Endothelial cell of umbilical vein (primary cell): Measurements from ENCODE around the gene ADH1B. TPM values are rescaled to one million over a fixed set of nuclear protein-coding genes. Genes with fewer than 3 reads are reported as not detected.

Source experiments
- BruUV-seq: library from RNA; stranded (reverse); fragments of 400-500 nt; replicated peaks from 2 replicates; lab custom pipeline; 2021; lab: Mats Ljungman, UMichigan
- CTCF ChIA-PET: fragments of 300-600, 350-600 bp; sonication (Branson Sonifier 250); formaldehyde crosslinking; loops from one replicate; lab custom pipeline; 2021; ENCODE audit warnings: antibody characterized with exemption, inconsistent platforms; lab: Charles Lee
- POLR2A ChIA-PET: fragments of 300-600, 350-600 bp; sonication (Branson Sonifier 250); formaldehyde crosslinking; loops from one replicate; lab custom pipeline; 2021; ENCODE audit warnings: antibody characterized with exemption, inconsistent platforms; lab: Charles Lee
- DNase-seq: peaks from one replicate; pipeline ENCODE4 v3.0.0-alpha.2; 2011; ENCODE audit warnings: low read depth, low spot score
- FAIRE-seq: peaks from 2 replicates; lab custom pipeline; 2011; peaks lifted over from hg19 to GRCh38; lab: Jason Lieb, UNC
- H2AFZ ChIP-seq: 2 replicates; pipeline ENCODE4 v1.6.0; 2012; ENCODE audit warnings: low read depth, low read length, control low read depth, inconsistent platforms
- H3K27ac ChIP-seq: 2 replicates; pipeline ENCODE4 v1.5.1; 2011; ENCODE audit warnings: low read depth, mild to moderate bottlenecking, control low read depth, low read length, moderate library complexity; ENCODE audit not compliant: insufficient read depth
- H3K27me3 ChIP-seq, 2 experiments: 2 replicates each; pipeline versions ENCODE4 v1.6.0 to v1.6.1; 2011; ENCODE audit warnings: low read length in 2 of 2, mixed read lengths in 1 of 2; ENCODE audit not compliant: control insufficient read depth in 2 of 2, insufficient read depth in 2 of 2
- H3K36me3 ChIP-seq, 2 experiments: 2 replicates in 1 of 2; 3 replicates in 1 of 2; pipeline ENCODE4 v1.5.1; 2011; ENCODE audit warnings: low read length in 2 of 2, mild to moderate bottlenecking in 1 of 2, moderate library complexity in 1 of 2; ENCODE audit not compliant: control insufficient read depth in 2 of 2, insufficient read depth in 2 of 2; ENCODE audit errors: extremely low read depth in 1 of 2
- H3K4me1 ChIP-seq: 3 replicates; pipeline ENCODE4 v1.5.1; 2011; ENCODE audit warnings: mild to moderate bottlenecking, low read length; ENCODE audit not compliant: control insufficient read depth, insufficient read depth; ENCODE audit errors: extremely low read depth
- H3K4me2 ChIP-seq: 2 replicates; pipeline ENCODE4 v1.6.1; 2011; ENCODE audit warnings: low read length, control low read depth, mixed read lengths; ENCODE audit not compliant: insufficient read depth
- H3K4me3 ChIP-seq, 3 experiments: fragments of 200-600 bp in 1 of 3; sonication (generic), shearing (Covaris generic) in 1 of 3; replicated peaks in 1 of 3; 2 replicates each; pipeline ENCODE4 v1.5.1; 2011 to 2016; ENCODE audit warnings: control low read depth in 3 of 3, low read length in 3 of 3, mild to moderate bottlenecking in 2 of 3, inconsistent platforms in 1 of 3, low read depth in 1 of 3, moderate library complexity in 1 of 3; ENCODE audit not compliant: insufficient read depth in 1 of 3
- H3K79me2 ChIP-seq: 2 replicates; pipeline ENCODE4 v1.6.0; 2012; ENCODE audit warnings: low read length, inconsistent platforms; ENCODE audit not compliant: control insufficient read depth, insufficient read depth
- H3K9ac ChIP-seq: replicated peaks from 2 replicates; pipeline ENCODE3; 2011; ENCODE audit warnings: low read length, control low read depth; ENCODE audit not compliant: insufficient read depth; ENCODE audit errors: extremely low read depth
- H3K9me1 ChIP-seq: replicated peaks from 3 replicates; pipeline ENCODE4 v1.6.0; 2011; ENCODE audit warnings: mild to moderate bottlenecking, low read length; ENCODE audit not compliant: control insufficient read depth, insufficient read depth; ENCODE audit errors: extremely low read depth
- H3K9me3 ChIP-seq: replicated peaks from 2 replicates; pipeline ENCODE4 v1.5.1; 2012; ENCODE audit warnings: low read length, inconsistent platforms; ENCODE audit not compliant: control insufficient read depth, insufficient read depth
- H4K20me1 ChIP-seq: replicated peaks from 2 replicates; pipeline ENCODE3; 2011; ENCODE audit warnings: mild to moderate bottlenecking, low read length; ENCODE audit not compliant: control insufficient read depth, insufficient read depth; ENCODE audit errors: extremely low read depth
- EZH2 ChIP-seq: IDR thresholded peaks from 2 replicates; pipeline ENCODE4 v1.6.1; 2012; ENCODE audit warnings: borderline replicate concordance, low read depth, mild to moderate bottlenecking, moderate library complexity, low read length, inconsistent platforms; ENCODE audit not compliant: severe bottlenecking
- FOS ChIP-seq: IDR thresholded peaks from 2 replicates; pipeline ENCODE4 v1.6.1; 2011; ENCODE audit warnings: mild to moderate bottlenecking, low read length, moderate library complexity, borderline replicate concordance; ENCODE audit not compliant: insufficient read depth
- GATA2 ChIP-seq: IDR thresholded peaks from 2 replicates; pipeline ENCODE4 v1.7.0; 2011; ENCODE audit warnings: low read depth, mild to moderate bottlenecking, moderate library complexity, mixed read lengths, low read length; ENCODE audit not compliant: insufficient read length, insufficient read depth
- JUN ChIP-seq: IDR thresholded peaks from 2 replicates; pipeline ENCODE4 v1.6.1; 2011; ENCODE audit warnings: borderline replicate concordance, low read depth; ENCODE audit not compliant: insufficient read length, insufficient read depth
- MYC ChIP-seq: IDR thresholded peaks from one replicate; pipeline ENCODE4 v1.6.1; 2011; ENCODE audit warnings: mild to moderate bottlenecking, low read depth, low read length
- POLR2A ChIP-seq: IDR thresholded peaks from 2 replicates; pipeline ENCODE4 v1.6.1; 2012; ENCODE audit warnings: low read depth, mild to moderate bottlenecking, control low read depth, low read length
- POLR2AphosphoS5 ChIP-seq: IDR thresholded peaks from 2 replicates; pipeline ENCODE4 v1.6.1; 2012; ENCODE audit warnings: low read depth, mild to moderate bottlenecking, control low read depth, low read length, moderate library complexity; ENCODE audit not compliant: insufficient read depth
- dilution Hi-C: fragments of 300-500 bp; cut with MboI; formaldehyde crosslinking; loops from one replicate; pipeline ENCODE4 v1.15.0; 2019; ENCODE audit warnings: low sequenced_read_pairs; ENCODE audit not compliant: extremely low pct_ligation_motif_present
- intact Hi-C: fragments of 100-400 bp; cut with micrococcal nuclease; formaldehyde crosslinking; loops from one replicate; pipeline ENCODE4 v1.10.0; 2022
- polyA plus RNA-seq, 4 experiments: library from polyadenylated mRNA; depleted of rRNA in 3 of 4; stranded (reverse) in 3 of 4; unstranded in 1 of 4; fragments of >200 nt; gene quantifications; 2 replicates each; pipeline versions ENCODE4 v1.2.1 to v1.2.3, GENCODE V29; 2011 to 2012; ENCODE audit warnings: missing spikeins in 1 of 4
- total RNA-seq: library from RNA; stranded (reverse); gene quantifications from 2 replicates; pipeline ENCODE4 v1.2.3, GENCODE V29; 2021
- TF ChIP-seq, protein P1 (sequence below): IDR thresholded peaks from 2 replicates; pipeline ENCODE4 v1.6.1; 2011; ENCODE audit not compliant: insufficient read depth, insufficient read length
- TF ChIP-seq, protein P2 (sequence below), 2 donors: IDR thresholded peaks; 1 replicate in 1 of 2; 2 replicates in 1 of 2; pipeline ENCODE4 v1.5.1; 2011; ENCODE audit warnings: low read length in 2 of 2, mild to moderate bottlenecking in 2 of 2, moderate library complexity in 2 of 2, control low read depth in 1 of 2, inconsistent platforms in 1 of 2, low read depth in 1 of 2; ENCODE audit not compliant: insufficient read depth in 1 of 2; ENCODE audit errors: extremely low read depth in 1 of 2

ADH1B gene
- total and polyA plus RNA-seq, 2 donors (not counting 3 experiments of a cell fraction or from before 2014, with no cell fraction given), result not detected

DNA sequence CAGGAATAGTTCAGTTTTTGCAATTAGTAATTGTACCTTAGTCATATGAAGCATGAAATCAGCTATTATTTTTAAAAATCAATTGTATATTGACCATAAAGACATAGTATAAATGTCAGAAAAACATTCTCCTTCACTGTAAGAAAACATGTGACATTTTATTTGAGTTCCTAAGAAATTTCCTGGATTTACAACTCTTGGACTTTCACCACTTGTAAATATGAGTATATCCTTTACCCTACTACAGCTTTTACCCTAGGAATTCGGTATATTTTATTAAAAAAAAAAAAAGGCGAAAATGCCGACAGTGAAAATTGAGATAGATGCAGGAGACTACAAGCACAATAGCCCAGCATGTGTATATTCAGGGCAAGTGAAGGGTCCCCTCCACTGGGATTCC, 45.3 kb downstream of the ADH1B start:
- Histone ChIP-seq H3K79me2 (no peaks in the 10 kb centered on the region), H3K27me3 (no peaks in the 10 kb centered on the region), H3K9me3 (no peaks in the 10 kb centered on the region), H3K4me1 (no peaks in the 10 kb centered on the region), H3K36me3 (no peaks in the 10 kb centered on the region), H3K4me3 (no peak overlapping the region), H4K20me1 (no peaks in the 10 kb centered on the region), H3K9ac (no peak overlapping the region), H3K9me1 (no peaks in the 10 kb centered on the region), H3K27ac (no peak overlapping the region), H3K4me2 (no peak overlapping the region), H2AFZ (no peak overlapping the region)
- no peak for TF ChIP-seq FOS
- TF ChIP-seq, protein P1, sequence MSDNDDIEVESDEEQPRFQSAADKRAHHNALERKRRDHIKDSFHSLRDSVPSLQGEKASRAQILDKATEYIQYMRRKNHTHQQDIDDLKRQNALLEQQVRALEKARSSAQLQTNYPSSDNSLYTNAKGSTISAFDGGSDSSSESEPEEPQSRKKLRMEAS, result no peak
- TF ChIP-seq GATA2, result no peak
- no peak for TF ChIP-seq POLR2AphosphoS5
- no peak for TF ChIP-seq MYC
- TF ChIP-seq EZH2, result no peak
- TF ChIP-seq, protein P2, sequence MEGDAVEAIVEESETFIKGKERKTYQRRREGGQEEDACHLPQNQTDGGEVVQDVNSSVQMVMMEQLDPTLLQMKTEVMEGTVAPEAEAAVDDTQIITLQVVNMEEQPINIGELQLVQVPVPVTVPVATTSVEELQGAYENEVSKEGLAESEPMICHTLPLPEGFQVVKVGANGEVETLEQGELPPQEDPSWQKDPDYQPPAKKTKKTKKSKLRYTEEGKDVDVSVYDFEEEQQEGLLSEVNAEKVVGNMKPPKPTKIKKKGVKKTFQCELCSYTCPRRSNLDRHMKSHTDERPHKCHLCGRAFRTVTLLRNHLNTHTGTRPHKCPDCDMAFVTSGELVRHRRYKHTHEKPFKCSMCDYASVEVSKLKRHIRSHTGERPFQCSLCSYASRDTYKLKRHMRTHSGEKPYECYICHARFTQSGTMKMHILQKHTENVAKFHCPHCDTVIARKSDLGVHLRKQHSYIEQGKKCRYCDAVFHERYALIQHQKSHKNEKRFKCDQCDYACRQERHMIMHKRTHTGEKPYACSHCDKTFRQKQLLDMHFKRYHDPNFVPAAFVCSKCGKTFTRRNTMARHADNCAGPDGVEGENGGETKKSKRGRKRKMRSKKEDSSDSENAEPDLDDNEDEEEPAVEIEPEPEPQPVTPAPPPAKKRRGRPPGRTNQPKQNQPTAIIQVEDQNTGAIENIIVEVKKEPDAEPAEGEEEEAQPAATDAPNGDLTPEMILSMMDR (IDR thresholded peaks at IDR 0.05; ENCODE audit: extremely low read depth in 1 of 2, insufficient read depth in 1 of 2, low read depth in 1 of 2, low read length in 2 of 2), result no peak
- no peak for TF ChIP-seq JUN
- TF ChIP-seq POLR2A, result no peak
- intact Hi-C loops, result no loop called here
- DNase-seq (no peak), FAIRE-seq (no peak)
- ChIA-PET CTCF (no interaction called here), POLR2A (no interaction called here)
- no TSS peak for BruUV-seq
- dilution Hi-C loops, result no loop called here
